ENCODE measurements around the gene ACOT7.

DNA sequence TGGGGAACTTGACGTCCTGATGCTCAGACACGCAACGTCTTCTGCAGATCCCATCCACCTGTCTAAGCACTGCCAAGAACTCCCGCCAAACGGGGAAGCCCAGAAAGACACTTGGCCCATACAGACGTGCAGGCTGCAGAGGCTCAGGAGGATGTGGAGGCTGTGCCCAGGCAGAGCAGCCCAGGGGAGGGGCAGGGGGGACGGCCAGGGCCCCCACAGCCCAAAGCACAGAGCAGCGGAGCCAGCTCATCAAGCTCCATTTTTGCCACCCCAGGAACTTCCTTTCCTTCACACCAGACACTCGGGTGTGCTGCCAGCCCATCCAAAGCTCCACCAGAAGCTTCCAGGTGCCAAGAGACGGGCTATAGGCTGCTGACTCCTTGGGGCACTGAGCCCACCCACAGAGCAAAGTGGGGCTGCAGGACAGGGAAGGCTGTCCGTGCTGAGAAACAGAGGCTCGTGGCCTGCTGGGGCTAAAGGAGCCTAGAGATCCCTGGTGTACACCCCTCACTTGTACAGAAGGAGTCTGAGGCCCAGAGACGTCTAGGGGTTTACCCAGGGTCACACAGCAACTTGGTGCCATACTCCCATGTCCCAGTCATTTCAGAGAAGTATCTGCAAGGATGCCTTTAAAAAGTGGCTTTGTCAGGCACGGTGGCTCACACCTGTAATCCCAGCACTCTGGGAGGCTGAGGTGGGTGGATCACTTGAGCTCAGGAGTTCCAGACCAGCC is 59.1 kb downstream of the ACOT7 start:
- TF ChIP-seq, protein P1, sequence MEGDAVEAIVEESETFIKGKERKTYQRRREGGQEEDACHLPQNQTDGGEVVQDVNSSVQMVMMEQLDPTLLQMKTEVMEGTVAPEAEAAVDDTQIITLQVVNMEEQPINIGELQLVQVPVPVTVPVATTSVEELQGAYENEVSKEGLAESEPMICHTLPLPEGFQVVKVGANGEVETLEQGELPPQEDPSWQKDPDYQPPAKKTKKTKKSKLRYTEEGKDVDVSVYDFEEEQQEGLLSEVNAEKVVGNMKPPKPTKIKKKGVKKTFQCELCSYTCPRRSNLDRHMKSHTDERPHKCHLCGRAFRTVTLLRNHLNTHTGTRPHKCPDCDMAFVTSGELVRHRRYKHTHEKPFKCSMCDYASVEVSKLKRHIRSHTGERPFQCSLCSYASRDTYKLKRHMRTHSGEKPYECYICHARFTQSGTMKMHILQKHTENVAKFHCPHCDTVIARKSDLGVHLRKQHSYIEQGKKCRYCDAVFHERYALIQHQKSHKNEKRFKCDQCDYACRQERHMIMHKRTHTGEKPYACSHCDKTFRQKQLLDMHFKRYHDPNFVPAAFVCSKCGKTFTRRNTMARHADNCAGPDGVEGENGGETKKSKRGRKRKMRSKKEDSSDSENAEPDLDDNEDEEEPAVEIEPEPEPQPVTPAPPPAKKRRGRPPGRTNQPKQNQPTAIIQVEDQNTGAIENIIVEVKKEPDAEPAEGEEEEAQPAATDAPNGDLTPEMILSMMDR (IDR thresholded peaks at IDR 0.05): no peak
- no peak for TF ChIP-seq POLR2A (IDR thresholded peaks at IDR 0.05)
- TF ChIP-seq EP300 (IDR thresholded peaks at IDR 0.05): no peak
